HG03520 (cell line): Measurements from ENCODE around the gene PARD6G.
"Not testable (repeated sequence)": the region's sequence is repeated elsewhere in the genome, so short reads cannot be mapped to it uniquely, and the experiment has no call there.

Experiments used
- ATAC-seq: cut with Tn5 transposase; IDR thresholded peaks from one replicate; pipeline ENCODE4 v1.9.1; 2021; ENCODE audit warnings: mild to moderate bottlenecking, moderate library complexity; ENCODE audit not compliant: unreplicated experiment

PARD6G gene

GRCh38 chr18:80241919-80242777 is 5.2 kb downstream of the PARD6G start:
- no peak for ATAC-seq

DNA sequence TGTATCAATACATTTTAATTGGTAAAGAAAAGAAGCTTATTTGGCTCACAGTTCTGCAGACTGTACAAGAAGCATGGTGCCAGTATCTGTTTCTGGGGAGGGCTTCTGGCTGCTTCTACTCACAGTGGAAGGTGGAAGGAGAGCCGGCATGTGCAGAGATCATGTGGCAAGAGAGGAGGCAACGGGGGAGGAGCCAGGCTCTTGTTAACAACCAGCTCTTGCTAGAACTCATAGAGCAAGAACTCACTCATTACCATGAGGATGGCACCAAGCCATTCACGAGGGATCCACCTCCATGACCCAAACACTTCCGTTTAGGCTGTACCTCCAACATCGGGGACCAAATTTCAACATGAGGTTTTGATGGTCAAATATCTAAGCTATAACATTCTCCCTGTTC is 7.5 kb downstream of the PARD6G start:
- no peak for ATAC-seq

GRCh38 chr18:80238651-80239260 is 8.6 kb downstream of the PARD6G start:
- no peak for ATAC-seq

- ATAC-seq = not testable (repeated sequence)
These were observed 9.8 kb downstream of the PARD6G start for GRCh38 chr18:80237519-80237918.

GRCh38 chr18:80234398-80234797 is 12.9 kb downstream of the PARD6G start:
- no peak for ATAC-seq

- ATAC-seq = no peak
These were observed 13.4 kb downstream of the PARD6G start for GRCh38 chr18:80233899-80234298.

GRCh38 chr18:80233201-80233835 is 14.0 kb downstream of the PARD6G start:
- no peak for ATAC-seq

GRCh38 chr18:80232710-80233109 is 14.6 kb downstream of the PARD6G start:
- no peak for ATAC-seq

DNA sequence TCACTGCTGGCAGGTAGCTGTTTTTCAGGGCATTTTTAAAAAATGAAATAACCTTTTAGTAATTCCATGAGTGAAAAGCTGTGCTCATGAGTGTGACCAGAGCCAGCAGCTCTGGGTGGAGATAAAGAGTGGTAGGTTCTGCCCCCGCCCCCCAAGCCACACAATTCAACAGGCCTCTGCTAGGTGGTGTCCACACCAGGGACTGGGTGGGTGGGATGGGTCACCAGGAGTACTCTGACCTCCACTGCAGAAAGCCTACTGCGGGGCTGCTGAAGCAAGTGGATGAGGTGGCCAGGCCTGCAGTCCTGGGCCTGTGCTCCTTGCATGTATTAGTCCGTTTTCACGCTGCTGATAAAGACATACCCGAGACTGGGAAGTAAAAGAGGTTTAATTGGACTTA is 15.3 kb downstream of the PARD6G start:
- no peak for ATAC-seq

DNA sequence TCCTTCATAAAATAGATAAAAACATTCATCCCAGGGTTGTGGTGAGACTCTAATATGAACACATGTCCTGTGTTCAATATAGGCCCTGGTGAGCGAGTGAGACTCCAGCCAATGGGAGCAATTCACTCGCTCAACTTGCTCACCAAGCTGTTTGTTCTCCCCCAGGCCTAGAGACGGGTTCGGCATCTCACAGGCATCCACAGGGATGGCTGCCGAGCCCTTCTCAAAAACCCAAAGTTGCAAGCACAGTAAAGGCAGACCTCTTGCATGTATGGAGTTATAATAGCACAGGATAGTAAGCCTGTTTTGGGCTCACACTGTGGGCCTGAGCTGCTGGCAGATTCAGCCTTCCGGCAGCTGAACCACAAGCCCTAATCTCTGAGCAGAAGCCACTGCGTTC is 15.7 kb downstream of the PARD6G start:
- ATAC-seq = no peak

DNA sequence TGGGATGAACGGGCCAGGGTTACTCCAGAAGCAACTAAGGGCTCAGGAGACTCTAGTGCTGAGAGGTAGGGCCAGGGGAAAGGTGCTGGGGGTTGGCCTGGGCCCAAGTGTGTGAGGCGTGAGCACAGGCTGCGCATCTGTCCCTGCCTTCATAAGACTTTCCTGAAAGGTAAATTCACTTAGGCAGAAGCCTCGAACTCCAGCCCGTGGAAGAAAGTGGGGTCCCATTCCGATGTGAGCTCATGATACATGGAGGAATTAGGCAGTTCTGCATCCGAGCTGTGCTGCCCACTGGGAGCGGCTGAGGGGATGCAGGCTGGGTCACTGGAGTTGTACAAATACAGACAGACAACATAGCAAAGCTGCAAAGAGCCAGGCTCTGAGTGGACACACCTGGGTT is 16.2 kb downstream of the PARD6G start:
- ATAC-seq = no peak

GRCh38 chr18:80229766-80230745 is 17.3 kb downstream of the PARD6G start:
- no peak for ATAC-seq

DNA sequence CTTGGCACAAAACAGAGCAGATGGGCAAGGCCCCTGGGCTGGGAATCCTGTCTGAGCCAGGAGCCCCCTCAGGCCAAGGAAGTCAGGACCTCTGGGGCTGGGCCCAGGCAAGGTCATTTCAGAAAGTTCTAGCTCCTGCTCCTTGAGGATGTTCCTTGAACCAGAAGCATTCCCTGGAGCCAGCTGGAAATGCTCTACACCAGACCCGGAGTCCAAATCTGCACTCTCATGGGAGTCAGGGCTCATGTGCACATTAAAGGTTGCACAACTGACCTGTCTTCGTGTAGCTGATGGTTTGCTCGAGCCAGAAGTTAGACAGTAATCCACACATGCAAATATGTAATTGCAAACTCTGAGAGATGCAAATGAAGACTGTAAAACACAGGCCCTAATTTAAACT is 18.0 kb downstream of the PARD6G start:
- no peak for ATAC-seq

DNA sequence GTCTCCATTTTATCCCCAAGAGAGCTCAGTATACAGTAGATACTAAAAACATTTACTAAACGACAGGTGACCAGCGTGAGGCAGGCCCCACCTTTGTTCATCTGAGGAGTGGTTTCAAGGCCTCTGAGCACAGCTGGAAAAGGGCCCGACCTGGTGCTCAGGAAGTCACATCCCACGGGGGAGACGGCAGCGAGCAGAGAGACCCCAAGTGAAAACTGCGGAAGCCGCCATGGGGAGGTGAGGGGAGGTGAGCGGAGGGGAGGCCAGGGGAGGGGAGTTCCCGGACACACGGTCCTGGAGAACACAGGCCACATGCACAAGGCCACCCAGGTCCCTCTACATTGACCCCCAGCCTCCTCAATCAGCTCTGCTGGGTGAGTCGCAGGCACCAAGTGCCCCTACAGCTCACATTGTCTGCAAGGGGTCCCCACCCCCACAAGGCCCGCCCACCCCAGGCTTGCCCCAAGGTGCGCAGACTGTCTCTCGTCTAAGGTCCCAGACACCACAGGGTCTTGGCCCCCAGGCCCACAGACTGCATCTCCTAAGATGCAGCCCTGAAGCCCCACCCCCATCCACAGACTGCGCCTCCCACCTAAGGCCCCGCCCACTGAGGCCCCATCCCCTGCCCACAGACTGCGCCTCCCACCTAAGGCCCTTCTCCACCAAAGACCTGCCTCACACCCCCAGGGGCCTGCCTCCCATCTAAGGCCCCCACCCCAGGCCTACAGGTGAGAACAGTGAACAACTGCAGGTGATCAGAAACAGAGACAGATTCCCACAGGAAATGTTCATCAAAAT is 19.1 kb downstream of the PARD6G start:
- ATAC-seq = no peak

DNA sequence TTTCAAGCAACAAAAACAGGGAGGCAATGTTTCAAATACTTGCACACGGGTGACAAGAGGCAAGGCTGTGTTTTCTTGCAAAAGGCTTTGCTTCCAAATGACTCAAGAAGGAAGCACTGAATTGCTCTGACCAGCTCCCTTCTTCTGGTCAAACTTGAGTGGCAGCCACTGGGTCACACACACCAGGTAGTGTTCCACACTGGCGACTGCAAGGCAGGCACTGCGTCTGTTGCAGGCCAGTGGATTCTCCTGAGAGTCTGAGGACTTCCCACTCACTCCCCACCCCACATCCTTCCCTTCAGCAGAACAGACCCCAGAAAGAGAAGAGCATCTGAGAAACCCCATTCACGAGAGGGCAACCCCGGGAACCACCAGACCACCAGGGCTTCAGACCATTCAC is 19.8 kb downstream of the PARD6G start:
- ATAC-seq = no peak

DNA sequence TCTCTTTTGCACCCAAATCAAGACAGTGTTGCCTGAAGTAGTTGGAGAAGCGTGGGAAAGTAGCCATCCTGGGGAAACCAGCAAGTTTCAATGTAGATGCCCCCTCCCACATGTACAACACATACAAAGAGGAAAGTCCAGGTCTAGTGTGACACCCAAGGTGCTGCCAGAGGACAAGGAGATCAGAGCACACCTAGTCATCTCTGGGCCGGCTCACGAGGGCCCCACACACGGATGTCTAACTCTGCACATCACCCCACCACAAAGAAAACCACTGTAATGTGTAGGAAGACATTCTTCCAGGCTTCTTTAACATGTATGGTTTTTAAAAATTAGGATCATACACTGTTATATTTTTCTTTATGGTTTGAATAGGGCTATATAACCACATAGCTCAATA is 21.6 kb downstream of the PARD6G start:
- no peak for ATAC-seq

DNA sequence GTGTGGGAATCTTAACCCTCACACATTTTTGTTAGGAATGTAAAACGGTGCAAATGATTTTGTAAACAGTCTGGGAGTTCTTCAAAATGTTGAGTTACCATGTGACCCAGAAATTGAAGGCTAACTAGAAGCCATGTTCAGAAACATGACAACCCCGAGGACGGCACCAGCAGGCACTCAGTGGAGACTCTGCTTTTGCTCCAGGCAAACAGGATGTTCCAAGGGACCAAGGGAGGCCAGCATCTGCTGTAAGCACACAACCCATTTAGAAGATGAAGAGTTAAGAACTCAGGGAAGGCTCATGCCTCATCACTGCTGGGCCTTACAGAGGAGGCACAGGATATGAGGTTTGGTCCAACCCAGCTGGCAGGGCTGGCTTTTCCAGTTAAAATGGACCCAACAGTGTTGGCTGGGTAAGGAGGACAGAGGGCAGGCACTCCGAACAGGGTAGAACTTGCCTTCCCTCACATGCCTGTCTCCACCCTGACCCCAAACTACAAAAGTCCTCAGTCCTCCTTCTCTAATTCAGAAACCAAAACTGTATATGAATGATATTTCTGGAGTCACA is 23.6 kb downstream of the PARD6G start:
- no peak for ATAC-seq

GRCh38 chr18:80219488-80219887 is 27.8 kb downstream of the PARD6G start:
- not testable (repeated sequence) for ATAC-seq

GRCh38 chr18:80218341-80219227 is 28.7 kb downstream of the PARD6G start:
- ATAC-seq = no peak
